ENCODE measurements around the gene NXPH4. TPM values are rescaled to one million over a fixed set of nuclear protein-coding genes. Genes with fewer than 3 reads are reported as not detected.

The NXPH4 gene
- total and polyA plus RNA-seq, 2 donors (not counting 1 experiment from before 2014, with no cell fraction given), result 3.5 to 8.6 TPM

DNA sequence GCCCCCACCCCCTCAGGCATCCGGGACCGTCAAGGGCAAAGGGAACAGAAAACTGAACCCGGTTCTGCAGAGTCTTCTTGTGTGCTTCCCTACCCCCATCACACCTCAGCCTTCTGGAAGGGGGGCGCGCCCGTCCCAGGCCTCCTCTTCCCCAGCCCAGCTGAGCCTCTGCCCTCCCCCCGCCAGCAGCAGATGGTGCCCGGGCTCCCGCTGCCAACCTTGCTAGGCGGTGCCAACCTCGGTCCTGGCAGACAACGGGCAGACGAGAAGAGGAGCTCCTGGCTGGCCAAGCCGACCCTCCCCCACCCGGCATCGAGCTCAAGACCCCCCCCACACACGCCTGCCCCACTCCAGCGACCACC, 25.7 kb downstream of the NXPH4 start:
- peaks cover 61 to 69% of the 10 kb centered on the region in 2 donors for H3K4me1 ChIP-seq (ENCODE audit: control insufficient read depth in 2 of 2, insufficient read depth in 2 of 2, low read length in 2 of 2)
- H3K9me3 Mint-ChIP-seq (ENCODE audit: insufficient read depth), result no peaks in the 10 kb centered on the region
- under 1% methylated on average over 17 of the region's 18 CpGs for WGBS (ENCODE audit: insufficient coverage)
- no peaks in the 10 kb centered on the region for H3K36me3 ChIP-seq (replicated peaks in 1 of 2; ENCODE audit: control extremely low read depth in 1 of 2, control insufficient read depth in 1 of 2, extremely low read depth in 1 of 2, insufficient read depth in 2 of 2, low read length in 1 of 2)
- ChIA-PET CTCF (interaction anchor here (0.6 to 31.1 kb wide), 26 partner anchors 10 to 218 kb away, joined by 3 to 838 read pairs (median 5); partner anchors contain the start of genes GLI1, LRP1, NEMP1 and NXPH4), POLR2A (interaction anchor here (0.6 to 11.2 kb wide), 8 partner anchors 9 to 216 kb away, joined by 4 to 110 read pairs (median 8); partner anchors contain the start of genes NXPH4 and SHMT2)
- H3K27me3 ChIP-seq (replicated peaks in 1 of 4; ENCODE audit: control extremely low read depth in 1 of 4, control insufficient read depth in 3 of 4, insufficient read depth in 4 of 4, low read length in 3 of 4), result peaks cover 0 to 63% (median 29%) of the 10 kb centered on the region in 4 experiments
- peaks cover 62% of the 10 kb centered on the region for H3K4me1 Mint-ChIP-seq
- peak overlapping the region; percentile 92 for H3K27ac Mint-ChIP-seq
- no peak overlapping the region for H2AFZ ChIP-seq (ENCODE audit: insufficient read depth, low read depth, low read length, poor library complexity, severe bottlenecking)
- H3K9ac ChIP-seq (ENCODE audit: low read length), result peak overlapping the region; percentile 55
- peak overlapping the region; percentile 95 for H3K4me2 ChIP-seq (replicated peaks; ENCODE audit: low read depth, low read length, poor library complexity, severe bottlenecking)
- H3K27me3 Mint-ChIP-seq, result peaks cover 10% of the 10 kb centered on the region
- H3K79me2 ChIP-seq (ENCODE audit: control insufficient read depth, insufficient read depth, low read length), result peaks cover 6% of the 10 kb centered on the region
- H3K27ac ChIP-seq (ENCODE audit: low read length in 2 of 2), result peak overlapping the region in 1 of 2 donors; percentile 13
- H3K4me3 ChIP-seq (ENCODE audit: control extremely low read depth in 1 of 5, extremely low read depth in 1 of 5, insufficient read depth in 1 of 5, low read depth in 2 of 5, low read length in 4 of 5), result peak overlapping the region in 4 of 5 experiments; percentile 35 to 58 (median 47)
- intact Hi-C loops (cut with micrococcal nuclease), result loop anchor here (5.0 kb wide), 2 partner anchors 130 to 175 kb away; partner anchors contain the start of gene STAT6
- peak overlapping the region; percentile 89 for H3K4me3 Mint-ChIP-seq
- peaks cover 0 to 18% (median 0%) of the 10 kb centered on the region in 3 donors for H3K9me3 ChIP-seq (ENCODE audit: control extremely low read depth in 1 of 3, control insufficient read depth in 2 of 3, insufficient read depth in 1 of 3, low read length in 2 of 3)
- TF ChIP-seq, protein P1, sequence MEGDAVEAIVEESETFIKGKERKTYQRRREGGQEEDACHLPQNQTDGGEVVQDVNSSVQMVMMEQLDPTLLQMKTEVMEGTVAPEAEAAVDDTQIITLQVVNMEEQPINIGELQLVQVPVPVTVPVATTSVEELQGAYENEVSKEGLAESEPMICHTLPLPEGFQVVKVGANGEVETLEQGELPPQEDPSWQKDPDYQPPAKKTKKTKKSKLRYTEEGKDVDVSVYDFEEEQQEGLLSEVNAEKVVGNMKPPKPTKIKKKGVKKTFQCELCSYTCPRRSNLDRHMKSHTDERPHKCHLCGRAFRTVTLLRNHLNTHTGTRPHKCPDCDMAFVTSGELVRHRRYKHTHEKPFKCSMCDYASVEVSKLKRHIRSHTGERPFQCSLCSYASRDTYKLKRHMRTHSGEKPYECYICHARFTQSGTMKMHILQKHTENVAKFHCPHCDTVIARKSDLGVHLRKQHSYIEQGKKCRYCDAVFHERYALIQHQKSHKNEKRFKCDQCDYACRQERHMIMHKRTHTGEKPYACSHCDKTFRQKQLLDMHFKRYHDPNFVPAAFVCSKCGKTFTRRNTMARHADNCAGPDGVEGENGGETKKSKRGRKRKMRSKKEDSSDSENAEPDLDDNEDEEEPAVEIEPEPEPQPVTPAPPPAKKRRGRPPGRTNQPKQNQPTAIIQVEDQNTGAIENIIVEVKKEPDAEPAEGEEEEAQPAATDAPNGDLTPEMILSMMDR (IDR thresholded peaks at IDR 0.05), result no peak
- TF ChIP-seq EZH2 (IDR thresholded peaks at IDR 0.05; ENCODE audit: borderline replicate concordance, insufficient read depth, low read depth, low read length, poor library complexity, severe bottlenecking), result no peak
- no peak for DNase-seq
- peak; percentile 1 for ATAC-seq (ENCODE audit: low read depth)
- H4K20me1 ChIP-seq (ENCODE audit: control insufficient read depth, insufficient read depth, low read length, poor library complexity, severe bottlenecking), result peaks cover 8% of the 10 kb centered on the region

All from B cell (primary cell).